NCI-H1930 (cell line): ENCODE results near the gene RANBP1.

ENCODE experiments used
- DNase-seq, 2 experiments: peaks; one replicate each; lab custom pipeline; 2025; lab: John Stamatoyannopoulos, UW

RANBP1 gene

DNA sequence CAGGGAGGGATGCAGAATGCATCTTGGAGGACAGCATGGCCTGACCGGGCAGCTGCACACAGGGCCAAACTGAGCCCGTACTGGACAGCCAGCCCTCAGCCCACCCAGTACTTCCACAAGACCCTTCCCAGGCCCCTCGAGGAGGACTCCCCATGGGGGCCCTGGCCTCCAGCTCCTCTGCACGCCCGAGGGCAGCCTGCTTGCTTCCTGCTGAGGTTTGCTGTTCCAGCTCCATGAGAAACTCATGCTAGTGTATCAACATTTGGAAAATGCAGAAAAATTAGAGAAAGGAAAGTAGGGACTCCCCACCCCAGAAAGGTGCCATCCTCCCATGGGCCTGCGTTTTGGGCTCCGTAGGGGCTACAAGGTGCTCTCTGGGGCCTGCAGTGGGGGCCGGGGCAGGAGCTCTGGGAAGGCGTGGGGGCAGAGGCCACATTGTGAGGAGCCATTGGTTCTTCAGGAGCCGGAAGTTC, 56.3 kb downstream of the RANBP1 start:
- no peak for DNase-seq

DNA sequence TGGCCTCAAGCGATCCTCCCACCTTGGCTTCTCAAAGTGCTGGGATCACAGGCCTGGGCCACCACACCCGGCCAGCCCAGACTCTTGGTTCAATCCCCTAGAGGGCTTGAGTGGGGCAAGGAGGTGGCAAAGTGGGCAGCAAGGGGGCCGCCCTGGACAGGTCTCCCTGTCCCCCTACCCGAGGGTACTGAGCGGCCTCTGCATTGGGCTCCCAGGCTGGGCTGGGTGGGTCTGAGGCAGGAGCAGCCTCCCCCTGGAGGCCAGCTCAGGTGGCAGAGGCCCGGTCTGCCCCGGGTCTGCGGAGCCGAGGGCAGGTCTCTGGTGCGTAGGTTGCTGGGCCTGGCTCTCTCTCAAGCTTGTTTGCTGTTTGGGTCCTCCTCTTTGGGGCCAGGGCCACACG, 57.3 kb downstream of the RANBP1 start:
- no peak for DNase-seq

DNA sequence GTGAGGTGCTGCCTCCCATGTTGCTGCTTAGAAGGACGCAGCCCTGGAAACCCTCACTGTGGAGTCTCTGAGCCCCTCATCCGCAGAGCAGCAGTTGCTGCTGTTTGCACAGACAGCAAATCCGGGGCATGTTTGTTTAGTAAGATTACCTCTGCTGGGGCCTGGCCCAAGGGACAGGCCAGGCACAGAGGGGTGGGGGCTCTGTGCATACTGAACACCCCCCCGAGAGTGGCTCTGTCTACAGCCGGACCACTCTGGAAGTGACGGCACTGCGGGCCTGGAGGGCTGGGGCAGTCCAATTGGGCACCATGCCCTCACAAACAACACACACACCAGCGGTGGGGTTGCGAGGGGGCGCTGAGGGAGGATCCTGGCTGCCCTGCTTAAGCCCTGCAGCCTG, 57.9 kb downstream of the RANBP1 start:
- DNase-seq, result no peak

DNA sequence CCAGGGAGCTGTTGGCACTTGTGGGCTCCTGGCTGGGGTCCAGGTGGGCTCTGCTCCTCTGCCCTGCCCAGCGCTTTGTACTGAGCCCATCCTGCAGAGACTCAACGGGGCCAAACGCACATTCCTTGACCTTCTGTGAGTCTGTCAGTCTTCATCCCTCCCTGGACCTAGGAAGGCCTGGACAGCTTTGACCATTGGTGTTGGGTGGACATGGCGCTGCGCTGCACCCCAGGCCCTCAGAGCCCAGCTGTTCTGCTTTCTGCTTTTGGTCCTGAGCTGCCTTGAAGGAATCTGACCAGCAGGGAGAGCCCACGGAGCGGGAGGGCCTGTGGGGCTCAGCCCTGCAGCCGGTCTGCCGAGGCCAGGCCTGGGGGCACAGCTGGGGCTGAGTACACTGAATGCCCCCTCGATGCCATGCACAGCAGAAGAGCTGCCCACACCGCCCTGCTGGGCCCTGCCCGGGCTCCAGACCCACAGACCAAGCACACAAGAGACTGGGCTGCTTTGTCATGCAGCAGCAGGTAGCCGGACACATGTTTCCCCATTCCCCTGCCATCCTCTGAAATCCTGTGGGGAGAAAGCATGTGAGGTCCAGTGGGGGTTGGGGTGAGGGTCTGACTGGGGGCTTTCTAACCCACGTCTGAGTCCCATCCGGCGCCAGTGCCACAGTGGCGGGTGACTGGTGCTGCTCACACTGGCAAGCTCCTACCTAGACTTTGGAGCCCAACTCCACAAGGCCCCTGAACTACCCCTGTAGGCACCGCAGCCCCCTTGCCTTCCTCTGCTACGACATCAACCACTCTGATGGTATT, 59.1 kb downstream of the RANBP1 start:
- no peak for DNase-seq

DNA sequence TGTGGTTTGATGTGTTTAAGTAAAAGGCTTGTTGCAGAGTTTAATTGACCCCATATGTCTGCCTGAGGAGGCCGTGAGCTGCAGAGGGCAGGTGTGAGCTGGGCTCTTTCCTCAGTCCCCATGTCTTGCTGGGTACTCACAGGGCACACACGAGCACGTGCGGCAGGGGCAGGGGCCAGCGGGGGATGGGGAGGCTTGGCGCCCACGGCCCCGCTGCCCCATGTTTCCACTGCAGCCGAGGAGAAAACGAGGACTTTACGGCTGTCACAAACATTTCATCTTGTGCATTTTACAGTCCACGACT, 59.6 kb downstream of the RANBP1 start:
- no peak for DNase-seq

DNA sequence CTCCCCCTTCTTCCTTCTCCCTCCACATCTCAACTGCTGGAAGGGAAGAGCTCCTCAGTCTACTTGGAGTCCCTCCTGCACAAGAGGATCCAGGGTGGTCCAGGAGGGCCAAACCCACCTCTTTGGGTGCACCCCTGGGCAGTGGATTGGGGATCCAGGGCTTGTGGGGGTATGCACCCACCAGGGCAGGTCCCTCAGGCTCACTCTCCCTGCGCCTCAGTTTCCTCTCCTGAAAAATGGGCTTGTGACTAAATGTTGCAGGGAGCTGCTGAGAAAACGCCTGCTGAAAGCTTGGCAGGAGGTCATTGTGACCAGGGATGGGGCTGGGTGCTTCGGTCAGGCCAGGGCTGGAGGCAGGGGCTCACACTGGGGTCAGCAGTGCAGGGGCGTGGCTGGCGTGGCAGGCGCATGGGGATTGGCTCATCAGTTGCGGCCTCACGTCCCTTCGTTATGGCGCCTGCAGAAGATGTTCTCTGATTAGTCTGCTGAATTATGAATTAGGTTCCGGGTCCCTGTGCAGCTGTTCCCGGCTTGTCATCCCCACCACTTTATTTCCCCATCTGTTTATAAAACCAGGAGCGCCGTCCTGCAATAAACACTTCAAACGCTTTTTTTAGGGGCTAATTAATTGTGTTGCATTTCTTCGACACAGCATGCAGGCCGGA, 60.6 kb downstream of the RANBP1 start:
- no peak for DNase-seq
